Measurements from ENCODE around the gene MRPS34.

Gene MRPS34

DNA sequence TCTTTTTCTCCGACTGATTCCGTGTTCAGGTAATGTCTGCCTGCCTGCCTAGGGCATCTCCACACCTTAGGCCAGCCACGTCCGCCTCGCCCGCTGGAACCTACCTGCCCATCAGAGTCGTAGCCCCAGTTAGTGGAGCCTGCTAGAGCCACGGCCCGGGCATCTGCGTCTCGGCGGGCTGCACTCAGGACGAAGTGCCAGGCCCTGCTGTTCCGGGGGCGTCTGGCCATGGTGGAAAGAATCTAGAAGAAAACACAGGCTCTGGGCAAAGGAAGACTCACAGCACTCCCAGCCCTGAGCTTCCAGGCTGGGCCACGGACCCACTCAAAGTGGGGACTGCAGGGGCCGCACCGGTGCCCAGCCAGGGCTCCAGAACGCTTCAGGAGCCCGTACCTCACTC, 8.3 kb upstream of the MRPS34 start:
- DNase-seq: no peak

DNA sequence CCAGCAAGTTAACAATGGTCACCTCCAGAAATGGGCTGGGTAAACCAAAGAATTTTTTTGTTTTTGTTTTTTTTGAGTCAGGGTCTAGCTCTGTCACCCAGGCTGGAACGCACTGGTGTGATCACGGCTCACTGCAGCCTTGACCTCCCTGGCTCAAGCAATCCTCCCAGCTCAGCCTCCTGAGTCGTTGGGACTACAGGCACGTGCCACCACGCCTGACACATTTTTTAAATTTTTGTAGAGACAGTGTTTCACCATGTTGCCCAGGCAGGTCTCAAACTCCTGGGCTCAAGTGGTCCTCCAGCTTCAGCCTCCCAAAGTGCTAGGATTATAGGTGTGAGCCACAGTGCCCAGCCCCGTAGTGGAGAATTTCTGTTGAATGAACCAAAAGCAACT, 7.7 kb upstream of the MRPS34 start:
- DNase-seq: no peak

- DNase-seq: no peak
Observed at GRCh38 chr16:1779741-1780676, 7.1 kb upstream of the MRPS34 start.

- no peak for DNase-seq
Observed at GRCh38 chr16:1779234-1779701, 6.3 kb upstream of the MRPS34 start.

- DNase-seq: no peak
Observed at GRCh38 chr16:1778200-1779179, 5.6 kb upstream of the MRPS34 start.

DNA sequence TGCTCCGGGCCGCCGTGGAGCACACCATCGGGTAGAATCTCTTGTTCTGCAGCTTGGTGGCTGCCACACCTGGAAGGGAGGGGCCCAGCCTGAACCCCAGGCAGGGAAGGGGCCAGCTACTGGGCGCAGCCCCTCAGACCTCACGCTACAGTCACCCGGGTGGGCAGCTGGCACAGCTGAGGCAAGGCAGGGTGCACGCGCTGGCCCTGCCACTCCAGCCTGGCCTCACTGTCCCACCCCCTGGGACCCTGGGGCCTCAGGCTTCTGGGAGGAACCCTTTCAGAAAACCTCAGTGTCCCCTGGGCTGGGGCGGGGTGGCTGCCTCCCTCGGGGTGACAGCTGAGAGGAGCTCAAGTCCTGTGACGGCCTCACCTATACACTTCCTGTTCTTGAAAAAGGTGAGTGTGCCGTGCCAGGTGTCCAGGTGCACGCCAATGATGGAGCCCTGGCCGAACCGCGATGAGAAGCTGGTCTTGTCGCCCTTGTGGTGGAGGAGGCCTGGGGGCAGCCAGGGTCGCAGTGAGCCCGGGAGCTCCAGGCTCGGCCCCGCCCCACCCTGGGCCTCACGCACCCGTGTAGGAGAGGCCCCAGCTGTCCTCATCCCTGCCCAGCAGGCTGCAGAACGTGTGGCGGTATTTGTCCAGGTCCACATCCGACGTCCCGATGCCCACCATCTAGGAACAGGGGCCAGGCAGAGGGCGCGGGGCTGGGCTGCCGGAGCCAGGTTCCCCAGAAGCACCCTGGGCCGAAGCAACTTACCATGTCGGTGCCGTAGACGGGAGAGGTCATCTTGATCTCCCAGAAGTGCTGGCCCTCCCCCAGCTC, 4.7 kb upstream of the MRPS34 start:
- DNase-seq: no peak

DNA sequence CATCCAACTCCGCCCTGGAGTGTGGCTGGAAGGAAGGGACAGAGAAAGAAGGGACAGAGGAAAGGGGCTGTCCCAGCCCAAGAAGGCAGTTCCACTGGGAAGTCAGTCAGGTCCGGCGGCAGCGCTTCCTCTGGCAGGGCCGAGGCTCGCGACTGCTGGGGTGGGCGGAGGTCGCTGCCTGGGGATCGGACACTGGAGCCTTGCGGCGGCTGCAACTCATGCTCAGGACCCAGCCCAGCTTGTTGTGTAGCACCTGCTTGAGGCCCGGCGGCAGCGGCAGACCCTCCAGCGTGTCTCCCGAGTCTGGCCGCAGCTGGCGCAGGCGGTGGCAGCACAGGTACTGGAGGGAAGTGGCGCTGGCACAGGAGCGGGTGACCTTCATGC, 4.0 kb upstream of the MRPS34 start:
- DNase-seq: no peak

DNA sequence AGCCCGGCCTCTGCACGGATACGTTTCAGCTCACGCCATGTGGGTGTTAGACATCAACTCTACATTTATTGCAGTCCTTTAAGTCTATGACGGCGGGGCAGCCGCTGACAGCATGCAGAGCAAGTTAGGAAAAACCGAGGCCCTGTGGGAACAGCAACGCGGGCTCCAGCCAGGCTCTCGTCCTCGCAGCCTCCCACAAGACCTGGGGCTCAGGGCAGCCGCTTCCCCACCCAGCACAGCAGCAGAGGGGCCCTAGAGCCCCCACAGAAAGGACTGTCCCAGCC, 3.7 kb upstream of the MRPS34 start:
- no peak for DNase-seq

- DNase-seq: peak; percentile 74
Observed at GRCh38 chr16:1775846-1776671, 3.1 kb upstream of the MRPS34 start.

- DNase-seq: no peak
Observed at GRCh38 chr16:1775006-1775845, 2.3 kb upstream of the MRPS34 start.

GRCh38 chr16:1774448-1774780, 1.5 kb upstream of the MRPS34 start:
- DNase-seq: no peak

GRCh38 chr16:1773703-1774447, 941 bp upstream of the MRPS34 start:
- no peak for DNase-seq

DNA sequence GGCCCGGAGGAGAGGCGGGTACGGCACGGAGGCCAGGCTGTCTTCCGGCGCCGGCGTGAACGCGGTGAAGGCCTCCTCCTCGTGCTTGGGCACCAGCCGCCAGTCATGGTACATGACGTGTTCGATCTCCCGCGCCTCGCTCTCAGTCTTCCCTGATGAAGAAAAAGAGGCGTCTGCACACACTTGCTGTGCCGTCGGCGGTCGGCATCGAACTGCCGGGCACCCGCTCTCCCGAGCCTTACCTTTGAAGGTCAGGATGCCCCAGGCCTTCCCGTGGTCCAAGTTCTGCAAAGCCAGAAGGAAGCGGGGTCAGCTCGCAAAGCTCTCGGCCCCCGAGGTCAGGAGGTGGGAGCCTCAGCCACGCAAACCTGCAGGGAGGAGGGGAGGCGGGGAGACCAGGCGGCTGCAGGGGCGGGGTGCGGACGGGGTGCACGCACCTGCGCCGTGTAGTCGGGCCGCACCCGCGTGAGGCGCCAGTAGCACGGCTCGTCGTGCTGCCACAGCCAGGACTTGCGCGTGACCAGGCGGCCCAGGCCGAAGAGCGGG, 499 bp downstream of the MRPS34 start, which contains the start of gene EME2:
TSS of gene EME2 (plus strand) at position 449 of the 546 bp plus-strand sequence. CDS start 418 bp downstream, outside the sequence.
- DNase-seq: peak; percentile 48

- DNase-seq: peak; percentile 59
Observed at GRCh38 chr16:1771864-1772361, 1.0 kb downstream of the MRPS34 start.

DNA sequence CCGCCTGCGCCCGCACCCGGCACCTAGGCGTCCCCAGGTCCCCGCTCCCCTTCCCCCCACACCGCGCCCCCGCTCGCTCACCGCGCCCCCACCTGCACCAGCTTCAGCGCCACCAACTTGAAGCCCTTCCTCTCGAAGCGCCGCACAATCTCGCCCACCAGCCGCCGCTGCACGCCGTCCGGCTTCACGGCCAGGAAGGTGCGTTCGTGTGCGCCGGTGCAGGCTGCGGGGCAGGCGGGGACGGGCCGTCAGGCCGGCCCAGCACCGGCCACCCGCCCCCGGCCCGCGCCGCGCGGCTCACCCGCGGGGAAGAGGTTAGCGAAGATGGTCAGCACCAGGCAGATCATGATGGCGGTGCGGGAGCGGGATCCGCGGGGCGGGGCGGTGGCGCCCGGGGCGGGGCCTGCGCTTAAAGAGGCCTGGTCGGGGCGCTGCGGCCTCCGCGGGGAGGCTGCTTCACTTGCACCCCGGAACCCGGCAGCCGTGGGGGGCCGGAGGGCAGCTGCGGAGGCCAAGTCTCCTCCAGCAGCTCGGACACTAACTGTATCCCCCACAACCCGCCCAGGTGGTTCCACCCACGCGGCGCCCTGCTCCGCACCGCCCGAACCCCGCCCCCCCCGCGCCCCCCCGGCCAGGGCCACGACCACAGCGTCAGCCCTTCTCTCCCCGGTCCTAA, 1.6 kb downstream of the MRPS34 start, which contains the start of gene NME3:
TSS of gene NME3 (minus strand) at position 356 of the 676 bp plus-strand sequence. CDS start at position 347, 9 bp downstream.
- peak; percentile 54 for DNase-seq

GRCh38 chr16:1770328-1771187, 2.4 kb downstream of the MRPS34 start:
- no peak for DNase-seq

GRCh38 chr16:1769402-1770300, 3.3 kb downstream of the MRPS34 start:
- no peak for DNase-seq

Data from NCI-H82 (cell line).